NCI-H1694 (cell line): Measurements from ENCODE around the gene TYMP.

Source experiments
- DNase-seq: peaks from one replicate; lab custom pipeline; 2025; lab: John Stamatoyannopoulos, UW

The TYMP gene

DNA sequence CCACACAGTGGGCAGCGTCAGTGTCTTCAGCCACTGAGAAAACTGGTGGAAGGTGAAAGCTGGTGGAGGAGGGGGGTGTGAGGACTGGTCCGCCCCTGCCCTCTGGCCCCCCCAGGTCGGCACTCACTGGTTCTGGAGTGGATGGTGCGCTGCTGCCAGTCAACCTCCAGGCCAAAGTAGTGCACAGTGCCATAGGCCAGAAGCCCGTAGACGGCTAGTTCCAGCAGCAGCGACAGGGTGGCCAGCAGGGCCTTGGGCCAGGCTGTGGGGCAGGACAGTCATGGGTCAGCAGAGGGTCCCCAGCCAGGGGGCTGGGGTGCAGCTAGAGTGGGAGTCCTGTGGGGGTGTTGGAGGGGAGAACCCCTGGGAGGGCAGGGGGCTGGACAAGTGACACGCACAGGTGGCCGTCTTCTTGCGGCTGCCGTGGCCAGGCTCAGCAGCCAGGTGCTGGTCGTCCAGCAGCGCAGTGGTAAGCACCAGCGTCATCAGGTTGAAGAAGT is 24.5 kb downstream of the TYMP start:
- DNase-seq = no peak

GRCh38 chr22:50504369-50505211 is 25.2 kb downstream of the TYMP start:
- DNase-seq = no peak

GRCh38 chr22:50503475-50504145 is 26.2 kb downstream of the TYMP start:
- DNase-seq = no peak

DNA sequence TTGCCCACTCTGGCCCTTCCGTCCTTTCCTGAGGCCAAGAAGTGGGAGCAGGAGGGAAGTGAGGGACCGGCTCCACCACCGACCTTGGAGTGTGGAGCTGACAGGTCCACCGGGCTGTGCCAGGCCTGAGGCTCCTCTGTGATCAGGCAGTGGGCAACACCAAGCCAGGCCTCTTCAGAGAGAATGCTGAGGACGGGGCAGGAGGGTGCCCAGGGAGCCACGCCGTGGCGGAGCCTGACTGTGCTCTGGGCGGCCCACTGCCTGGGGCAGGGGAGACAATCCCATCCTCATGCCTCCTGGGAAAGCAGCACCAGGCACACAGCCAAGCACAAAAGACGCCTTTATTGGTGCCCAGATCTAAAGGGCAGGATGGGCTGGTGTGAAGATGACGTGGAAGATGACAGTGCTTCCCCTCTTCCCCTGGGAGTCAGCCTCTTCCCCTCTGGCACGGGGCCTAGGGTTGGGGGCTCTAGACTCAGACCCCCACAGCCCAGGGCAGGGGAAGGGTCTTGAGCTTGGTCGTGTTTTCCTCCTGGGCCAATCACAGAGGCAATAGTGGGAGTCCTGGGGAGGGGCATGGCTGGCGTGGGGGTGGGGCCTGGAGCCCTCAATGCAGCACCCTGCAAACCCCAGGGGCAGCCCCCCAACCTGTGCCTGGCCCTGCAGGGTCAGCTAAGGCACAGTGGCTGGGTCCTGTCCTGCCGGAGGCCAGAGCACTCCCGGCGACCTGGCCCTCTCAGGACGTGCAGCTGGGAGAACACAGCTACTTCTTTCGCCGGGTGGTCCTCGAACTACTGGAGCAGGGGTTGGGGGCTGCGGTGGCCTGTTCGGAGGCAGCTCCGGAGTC is 27.0 kb downstream of the TYMP start:
- no peak for DNase-seq

DNA sequence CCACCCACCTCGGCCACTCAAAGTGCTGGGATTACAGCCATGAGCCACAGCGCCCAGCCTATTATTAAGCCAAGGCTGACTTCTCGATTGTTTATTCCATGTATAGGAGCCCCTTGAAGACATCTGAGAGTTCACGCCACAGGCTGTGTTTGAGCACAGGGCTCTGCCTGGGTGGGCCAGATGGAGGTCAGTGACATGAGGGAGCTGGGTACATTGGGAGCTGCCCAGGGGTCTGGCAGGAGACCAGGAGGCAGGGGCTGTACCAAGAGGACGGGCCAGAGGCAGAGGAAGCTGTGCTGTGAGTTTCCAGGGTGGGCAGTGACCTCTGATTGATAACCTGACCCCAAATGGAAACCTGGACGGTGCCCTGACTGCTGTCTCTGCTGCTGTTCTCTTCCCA is 27.7 kb downstream of the TYMP start:
- DNase-seq = no peak

DNA sequence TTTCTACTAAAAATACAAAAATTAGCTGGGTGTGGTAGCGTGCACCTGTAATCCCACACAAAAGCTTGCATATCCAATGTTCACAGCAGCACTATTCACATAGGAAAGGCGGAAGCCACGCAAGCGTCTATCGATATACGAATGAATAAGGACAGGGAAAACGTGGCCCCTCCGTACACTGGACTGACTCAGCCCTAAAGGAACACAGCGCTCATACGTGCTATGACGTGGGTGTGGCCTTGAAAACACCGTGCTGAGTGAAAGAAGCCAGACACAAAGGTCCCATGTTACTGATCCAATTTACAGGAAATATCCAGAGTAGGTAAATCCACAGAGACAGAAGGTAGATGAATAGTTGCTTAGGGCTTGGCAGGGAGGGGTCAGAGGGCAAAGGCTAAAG is 29.4 kb downstream of the TYMP start:
- DNase-seq = no peak

DNA sequence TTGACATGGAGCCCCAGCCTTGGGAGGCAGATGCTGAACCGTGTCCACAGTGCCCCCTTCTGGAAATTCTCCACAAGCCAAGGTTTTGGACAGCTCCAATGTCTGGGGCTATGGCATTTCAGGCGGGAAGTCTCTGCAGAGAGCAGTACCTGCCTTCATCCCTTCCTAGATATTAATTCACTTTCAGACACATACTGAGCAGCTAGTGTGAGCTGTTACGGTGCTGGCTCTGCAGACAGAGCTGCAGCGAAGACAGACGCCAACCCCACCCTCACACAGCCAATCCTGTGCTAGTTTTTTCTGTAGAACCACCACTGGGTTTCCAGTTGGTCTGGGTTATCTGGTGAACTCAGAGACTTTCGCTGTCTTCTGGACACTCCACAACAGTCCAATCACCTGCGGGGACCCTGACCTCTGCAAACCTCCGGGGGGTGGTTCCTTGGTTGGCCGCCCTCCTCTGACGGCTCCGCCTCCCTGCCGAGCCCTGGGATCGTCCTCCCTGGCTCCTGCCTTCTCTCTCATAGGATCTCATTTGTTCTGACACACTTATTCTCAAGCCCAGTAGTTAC is 31.4 kb downstream of the TYMP start:
- DNase-seq = peak; percentile 82

GRCh38 chr22:50497093-50497492 is 32.7 kb downstream of the TYMP start:
- no peak for DNase-seq

GRCh38 chr22:50490531-50491308 is 39.1 kb downstream of the TYMP start:
- DNase-seq = no peak

DNA sequence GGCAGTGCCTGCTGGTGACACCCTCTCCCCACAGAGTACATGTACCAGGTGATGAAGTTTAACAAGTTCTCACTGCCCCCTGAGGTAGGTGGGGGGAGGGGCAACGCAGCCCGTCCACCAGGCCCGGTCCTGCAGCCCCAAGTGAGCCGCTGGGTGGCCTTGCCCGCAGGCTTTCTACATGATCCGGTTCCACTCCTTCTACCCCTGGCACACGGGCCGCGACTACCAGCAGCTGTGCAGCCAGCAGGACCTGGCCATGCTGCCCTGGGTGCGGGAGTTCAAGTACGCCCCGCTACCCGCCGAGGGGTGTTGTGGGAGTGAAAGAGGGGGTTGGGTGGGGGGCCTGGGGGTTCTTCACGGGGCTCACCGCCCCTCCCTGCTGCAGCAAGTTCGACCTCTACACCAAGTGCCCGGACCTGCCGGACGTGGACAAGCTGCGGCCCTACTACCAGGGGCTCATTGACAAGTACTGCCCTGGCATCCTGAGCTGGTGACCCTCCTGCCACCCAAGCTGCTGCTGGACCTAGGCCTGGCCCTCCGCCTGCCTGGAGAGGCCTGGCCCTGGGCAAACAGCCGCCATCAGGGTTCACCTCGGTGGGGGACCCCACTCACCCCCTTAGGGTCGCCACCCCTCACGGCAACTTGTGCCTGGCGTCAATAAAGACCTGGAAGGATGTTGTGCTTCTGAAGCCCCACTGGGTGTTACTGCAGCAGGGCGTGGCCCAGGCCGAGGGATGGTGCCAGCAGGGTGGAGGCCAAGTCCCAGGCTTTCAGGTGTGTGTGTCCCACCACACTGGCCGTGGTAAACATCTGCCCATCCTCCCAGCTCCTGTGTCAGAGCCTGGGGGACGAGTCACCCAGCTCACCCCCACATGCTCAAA is 40.2 kb downstream of the TYMP start:
- no peak for DNase-seq

DNA sequence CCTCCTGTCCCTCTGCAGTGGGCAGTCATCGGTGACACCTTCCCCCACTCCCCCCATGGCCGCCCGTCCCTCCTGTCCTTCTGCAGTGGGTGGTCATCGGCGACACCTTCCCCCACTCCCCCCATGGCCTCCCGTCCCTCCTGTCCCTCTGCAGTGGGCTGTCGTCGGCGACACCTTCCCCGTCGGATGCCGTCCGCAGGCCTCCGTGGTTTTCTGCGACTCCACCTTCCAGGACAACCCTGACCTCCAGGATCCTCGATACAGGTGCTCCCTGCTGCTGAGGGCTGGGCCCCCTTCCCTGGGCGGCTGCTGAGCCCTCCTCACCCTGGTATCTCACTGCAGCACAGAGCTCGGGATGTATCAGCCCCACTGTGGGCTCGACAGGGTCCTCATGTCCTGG is 40.9 kb downstream of the TYMP start:
- DNase-seq = no peak

DNA sequence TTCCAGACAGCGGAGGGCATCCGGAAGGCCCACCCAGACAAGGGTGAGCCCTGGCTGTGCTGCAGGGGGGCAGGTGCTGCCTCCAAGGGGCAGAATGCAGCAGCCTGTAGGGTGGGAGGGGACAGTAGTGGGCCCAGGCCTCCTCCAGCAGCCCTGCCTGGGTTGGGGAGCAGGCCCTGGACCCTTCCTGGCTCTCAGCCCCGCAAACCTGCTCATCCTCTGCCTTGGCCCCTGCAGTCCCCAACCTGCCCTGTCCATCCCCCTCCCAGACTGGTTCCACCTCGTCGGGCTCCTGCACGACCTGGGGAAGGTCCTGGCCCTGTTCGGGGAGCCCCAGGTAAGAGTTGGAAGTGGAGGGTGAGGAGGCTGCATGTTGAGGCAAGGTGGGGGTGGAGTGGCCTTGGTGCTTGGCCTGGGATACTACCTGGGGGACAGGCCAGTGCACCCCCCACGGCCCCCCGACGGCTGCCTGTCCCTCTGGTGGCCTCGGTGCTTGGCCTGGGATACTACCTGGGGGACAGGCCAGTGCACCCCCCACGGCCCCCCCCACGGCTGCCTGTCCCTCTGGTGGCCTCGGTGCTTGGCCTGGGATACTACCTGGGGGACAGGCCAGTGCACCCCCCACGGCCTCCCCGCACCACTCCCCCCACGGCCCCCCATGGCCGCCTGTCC is 41.7 kb downstream of the TYMP start:
- no peak for DNase-seq

- no peak for DNase-seq
These were observed 42.4 kb downstream of the TYMP start for GRCh38 chr22:50487290-50488005.

DNA sequence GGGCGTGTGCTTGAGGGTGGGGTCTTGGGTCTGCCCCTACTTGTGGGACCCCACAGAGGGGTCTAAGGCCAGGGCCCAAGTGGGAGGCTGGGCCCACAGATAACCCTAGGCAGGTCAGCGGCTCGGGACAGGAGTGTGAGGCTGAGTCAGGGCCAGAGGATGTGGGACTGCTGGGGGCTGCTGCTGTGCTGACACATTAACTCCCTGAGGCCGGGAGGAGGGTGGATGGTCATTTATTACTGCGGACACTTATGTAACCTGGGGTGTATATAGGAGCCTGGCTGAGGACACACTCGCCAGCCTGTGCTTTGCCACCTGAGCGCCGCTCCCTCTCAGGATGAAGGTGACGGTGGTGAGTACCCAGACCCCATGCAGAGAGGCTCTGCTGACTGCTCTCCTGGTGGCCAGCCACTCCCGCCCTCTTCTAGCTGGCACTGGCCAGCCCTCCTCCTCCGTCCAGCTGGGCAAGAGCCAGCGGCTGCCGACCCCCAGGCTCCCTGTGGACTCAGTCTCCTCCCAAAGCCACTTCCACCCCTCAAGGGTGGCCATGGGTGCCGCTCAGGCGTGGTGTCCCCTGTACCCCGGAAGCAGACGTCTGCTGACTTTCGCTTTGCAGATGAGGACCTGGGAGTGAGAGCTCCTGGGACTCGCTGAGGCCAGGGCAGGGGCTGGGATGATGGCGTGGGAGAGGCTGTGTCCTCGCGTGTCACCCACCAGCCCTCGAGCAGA is 43.1 kb downstream of the TYMP start, which contains the start of gene MIOX:
Gene MIOX, plus strand, starts transcription at position 299 of the 729 bp plus-strand sequence. Its CDS starts 39 bp downstream, at position 338.
- no peak for DNase-seq

DNA sequence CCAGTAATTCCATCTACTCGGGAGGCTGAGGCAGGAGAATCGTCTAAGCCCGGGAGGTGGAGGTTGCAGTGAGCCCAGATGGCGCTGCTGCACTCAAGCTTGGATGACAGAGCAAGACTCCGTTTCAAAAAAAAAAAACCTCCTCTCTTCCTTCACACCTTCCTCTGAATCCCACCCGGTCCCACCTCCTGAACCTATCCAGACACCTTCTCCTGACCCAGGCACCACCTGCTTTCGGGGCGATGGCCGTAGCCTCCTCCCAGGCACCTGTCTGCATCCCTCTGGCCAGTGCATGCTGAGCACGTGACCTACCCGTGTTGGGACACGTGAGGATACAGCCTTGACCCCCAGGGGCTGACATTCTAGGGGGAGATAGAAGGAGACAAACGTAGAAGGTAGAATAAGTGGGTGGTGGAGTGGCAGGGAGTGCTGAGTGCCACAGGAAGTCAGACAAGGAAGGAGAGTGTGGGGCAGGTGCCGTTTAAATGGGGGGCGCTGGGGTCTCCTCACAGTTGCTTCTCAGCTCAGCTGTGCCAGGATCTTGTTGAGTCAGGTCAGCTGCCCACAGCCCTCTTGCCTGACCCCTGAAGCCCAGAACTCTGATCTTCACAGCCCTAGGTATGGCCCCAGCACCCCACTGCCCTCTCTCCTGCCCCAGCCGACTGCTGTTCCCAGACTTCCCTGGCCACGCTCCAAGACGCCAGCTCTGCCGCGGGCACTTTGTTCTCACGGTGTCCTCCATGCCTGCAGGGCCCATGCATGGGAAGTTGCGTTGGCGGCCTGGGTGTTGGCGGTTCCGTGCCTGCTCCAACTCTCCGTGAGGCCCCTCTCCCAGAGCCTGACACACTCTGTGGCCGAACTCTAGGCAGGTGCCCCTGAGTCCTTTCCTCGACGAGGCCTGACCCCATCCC is 44.3 kb downstream of the TYMP start:
- DNase-seq = no peak

GRCh38 chr22:50483977-50484853 is 45.6 kb downstream of the TYMP start:
- no peak for DNase-seq
